ENCODE measurements around the gene CNTFR. TPM values are rescaled to one million over a fixed set of nuclear protein-coding genes. Genes with fewer than 3 reads are reported as not detected.

The CNTFR gene
- total and polyA plus RNA-seq, 2 of the 8 experiments (the other 6 are each of a cell fraction or from before 2014, with no cell fraction given): 1.2 to 4.2 TPM

- H3K9ac ChIP-seq (replicated peaks in 1 of 4; ENCODE audit: extremely low read depth in 1 of 4, low read depth in 3 of 4, low read length in 3 of 4): peak within 1 kb of the TSS; percentile 63 to 74 (median 70)
- H3K18ac ChIP-seq (ENCODE audit: extremely low read depth, low read length): peak within 1 kb of the TSS; percentile 97
- H3K23ac ChIP-seq (ENCODE audit: insufficient read length): no peak within 1 kb of the TSS
- peak within 1 kb of the TSS; percentile 86; the same call in 1 of the 2 replicates for H2BK5ac ChIP-seq (ENCODE audit: low read depth, low read length)
- H4K8ac ChIP-seq (ENCODE audit: extremely low read depth, insufficient read depth, low read length): peak within 1 kb of the TSS; percentile 77
- no peak within 1 kb of the TSS for H2BK20ac ChIP-seq (ENCODE audit: low read length)
- no peak within 1 kb of the TSS for H3K14ac ChIP-seq (ENCODE audit: insufficient read length)
- H3K27me3 ChIP-seq (replicated peaks in 1 of 4; ENCODE audit: control insufficient read depth in 3 of 4, extremely low read depth in 1 of 4, insufficient read depth in 3 of 4, low read length in 3 of 4): peaks cover 0 to 6% (median 3%) of the 10 kb centered on the region in 4 experiments; a peak in 2 of 7 replicates
- H4K5ac ChIP-seq (ENCODE audit: insufficient read length, low read depth, low read length): no peak within 1 kb of the TSS
- peaks cover 0 to 6% (median 2%) of the 10 kb centered on the region in 4 experiments; a peak in 3 of 8 replicates for H3K36me3 ChIP-seq (ENCODE audit: control insufficient read depth in 2 of 4, insufficient read depth in 4 of 4, low read length in 3 of 4)
- peaks cover 0 to 11% of the 10 kb centered on the region in 2 experiments; a peak in 2 of 4 replicates for H3K79me2 ChIP-seq (ENCODE audit: control insufficient read depth in 1 of 2, insufficient read depth in 2 of 2, low read length in 2 of 2)
- H3K4ac ChIP-seq (replicated peaks; ENCODE audit: insufficient read length, low read depth, low read length): peak within 1 kb of the TSS; percentile 88
- H4K20me1 ChIP-seq (replicated peaks in 1 of 2; ENCODE audit: control insufficient read depth in 1 of 2, insufficient read depth in 2 of 2, low read length in 2 of 2): peaks cover 0 to 11% of the 10 kb centered on the region in 2 experiments
- H3K4me3 ChIP-seq (ENCODE audit: extremely low read depth in 1 of 4, insufficient read depth in 2 of 4, low read depth in 3 of 4, low read length in 4 of 4): peak within 1 kb of the TSS; percentile 71 to 78 (median 77)
- H3K4me2 ChIP-seq (ENCODE audit: insufficient read depth in 1 of 2, low read depth in 2 of 2, low read length in 2 of 2): peak within 1 kb of the TSS; percentile 84 to 91
- ChIA-PET CTCF (ENCODE audit: partially characterized antibody) (interaction anchor here (0.7 to 18.5 kb wide), 19 partner anchors 9 to 201 kb away, joined by 3 to 401 read pairs (median 4); partner anchors contain the start of genes ARID3C, CCL21, CCL27 and DCTN3), POLR2A (ENCODE audit: partially characterized antibody) (interaction anchor here (0.6 to 11.3 kb wide), 13 partner anchors 8 to 172 kb away, joined by 3 to 127 read pairs (median 4); partner anchors contain the start of genes GALT, IL11RA and RPP25L)
- no peak within 1 kb of the TSS for H2AK5ac ChIP-seq (ENCODE audit: low read depth, low read length)
- H3K9me3 ChIP-seq (ENCODE audit: insufficient read depth in 2 of 2, low read depth in 1 of 2, low read length in 1 of 2): no peaks in the 10 kb centered on the region
- peak within 1 kb of the TSS; percentile 68; the same call in 1 of the 2 replicates for H2BK12ac ChIP-seq (ENCODE audit: low read depth, low read length)
- peaks cover 9% of the 10 kb centered on the region for H3K23me2 ChIP-seq (ENCODE audit: low read depth, low read length)
- no peak within 1 kb of the TSS; the same call in 1 of the 2 replicates for H2AFZ ChIP-seq (ENCODE audit: low read length)
- peak; percentile 63 to 96 for DNase-seq (ENCODE audit: low read depth in 1 of 2, low spot score in 2 of 2)
- H3K79me1 ChIP-seq (ENCODE audit: low read depth, low read length): peaks cover 10% of the 10 kb centered on the region
- FAIRE-seq: no peak
- 2% methylated on average over 54 of the region's 74 CpGs; no CpG with 5 or more reads in 1 of the 2 experiments for WGBS, 2 experiments (ENCODE audit: extremely low coverage in 1 of 2, insufficient coverage in 1 of 2, insufficient read length in 1 of 2, insufficient replicate concordance in 2 of 2, low coverage in 1 of 2, low lambda C conversion rate in 2 of 2, missing lambda C conversion rate in 1 of 2)
- H3K27ac ChIP-seq (ENCODE audit: low read depth, low read length): no peak within 1 kb of the TSS; the same call in 1 of the 2 replicates
- H2BK15ac ChIP-seq (ENCODE audit: low read length): peak within 1 kb of the TSS; percentile 90; the same call in 1 of the 2 replicates
- no peak within 1 kb of the TSS for H3K56ac ChIP-seq (replicated peaks; ENCODE audit: insufficient read length, low read depth, low read length)
- no peak within 1 kb of the TSS for H2BK120ac ChIP-seq (replicated peaks; ENCODE audit: low read depth, low read length)
- peak within 1 kb of the TSS; percentile 72 for H4K91ac ChIP-seq (replicated peaks; ENCODE audit: insufficient read length, low read length)
- H3K4me1 ChIP-seq (replicated peaks in 1 of 4; ENCODE audit: control insufficient read depth in 3 of 4, insufficient read depth in 4 of 4, low read length in 3 of 4): peaks cover 2 to 11% (median 8%) of the 10 kb centered on the region in 4 experiments; a peak in 4 of 7 replicates
- TF ChIP-seq JUND (IDR thresholded peaks at IDR 0.05; ENCODE audit: low read length) (peak; percentile 84), CBX5 (IDR thresholded peaks at IDR 0.05; ENCODE audit: low read depth, low read length) (no peak), BCL11A (IDR thresholded peaks at IDR 0.05; ENCODE audit: low read depth in 2 of 2, low read length in 2 of 2) (no peak), ASH2L (IDR thresholded peaks at IDR 0.05; ENCODE audit: low read length) (peak; percentile 62), EZH2 (IDR thresholded peaks at IDR 0.05; ENCODE audit: low read depth, low read length, severe bottlenecking) (no peak), SP2 (IDR thresholded peaks at IDR 0.05; ENCODE audit: low read length) (no peak), TCF12 (IDR thresholded peaks at IDR 0.05; ENCODE audit: low read depth, low read length) (0 out of 2 replicates have a peak, but pooled peaks have one; percentile 7), RFX5 (IDR thresholded peaks at IDR 0.05; ENCODE audit: borderline replicate concordance, low read depth, low read length) (no peak), SP1 (IDR thresholded peaks at IDR 0.05; ENCODE audit: low read depth, low read length) (peak; percentile 72; the same call in 1 of the 2 replicates), NRF1 (IDR thresholded peaks at IDR 0.05; ENCODE audit: low read depth, low read length) (no peak), CREB1 (IDR thresholded peaks at IDR 0.05) (peak; percentile 78)
Measured at GRCh38 chr9:34637356-34638137, 48.0 kb upstream of the CNTFR start, which contains the start of gene SIGMAR1. TSS of gene SIGMAR1 (minus strand) at chr9:34637787. CDS start at chr9:34637697, 90 bp downstream.

Data from H1 (cell line).